ENCODE results near the gene TFPT. TPM values are rescaled to one million over a fixed set of nuclear protein-coding genes. Genes with fewer than 3 reads are reported as not detected.

TFPT gene
- total and polyA plus RNA-seq, 2 of the 13 experiments (the other 11 are each of a cell fraction or from before 2014, with no cell fraction given) = 8.4 to 10.7 TPM

GRCh38 chr19:54102421-54103169 is 12.9 kb downstream of the TFPT start, which contains the start of gene NDUFA3 (continued):
- TF ChIP-seq, protein P1, sequence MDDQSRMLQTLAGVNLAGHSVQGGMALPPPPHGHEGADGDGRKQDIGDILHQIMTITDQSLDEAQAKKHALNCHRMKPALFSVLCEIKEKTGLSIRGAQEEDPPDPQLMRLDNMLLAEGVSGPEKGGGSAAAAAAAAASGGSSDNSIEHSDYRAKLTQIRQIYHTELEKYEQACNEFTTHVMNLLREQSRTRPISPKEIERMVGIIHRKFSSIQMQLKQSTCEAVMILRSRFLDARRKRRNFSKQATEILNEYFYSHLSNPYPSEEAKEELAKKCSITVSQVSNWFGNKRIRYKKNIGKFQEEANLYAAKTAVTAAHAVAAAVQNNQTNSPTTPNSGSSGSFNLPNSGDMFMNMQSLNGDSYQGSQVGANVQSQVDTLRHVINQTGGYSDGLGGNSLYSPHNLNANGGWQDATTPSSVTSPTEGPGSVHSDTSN (CRISPR knock-in tag; IDR thresholded peaks at IDR 0.05; ENCODE audit: borderline replicate concordance) = no peak
- no peak for TF ChIP-seq SIX1 (CRISPR knock-in tag; IDR thresholded peaks at IDR 0.05; ENCODE audit: borderline replicate concordance)
- TF ChIP-seq, protein P2, sequence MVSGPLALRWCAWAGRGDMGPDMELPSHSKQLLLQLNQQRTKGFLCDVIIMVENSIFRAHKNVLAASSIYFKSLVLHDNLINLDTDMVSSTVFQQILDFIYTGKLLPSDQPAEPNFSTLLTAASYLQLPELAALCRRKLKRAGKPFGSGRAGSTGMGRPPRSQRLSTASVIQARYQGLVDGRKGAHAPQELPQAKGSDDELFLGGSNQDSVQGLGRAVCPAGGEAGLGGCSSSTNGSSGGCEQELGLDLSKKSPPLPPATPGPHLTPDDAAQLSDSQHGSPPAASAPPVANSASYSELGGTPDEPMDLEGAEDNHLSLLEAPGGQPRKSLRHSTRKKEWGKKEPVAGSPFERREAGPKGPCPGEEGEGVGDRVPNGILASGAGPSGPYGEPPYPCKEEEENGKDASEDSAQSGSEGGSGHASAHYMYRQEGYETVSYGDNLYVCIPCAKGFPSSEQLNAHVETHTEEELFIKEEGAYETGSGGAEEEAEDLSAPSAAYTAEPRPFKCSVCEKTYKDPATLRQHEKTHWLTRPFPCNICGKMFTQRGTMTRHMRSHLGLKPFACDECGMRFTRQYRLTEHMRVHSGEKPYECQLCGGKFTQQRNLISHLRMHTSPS (CRISPR knock-in tag; IDR thresholded peaks at IDR 0.05; ENCODE audit: low read depth) = no peak
- TF ChIP-seq, protein P3, sequence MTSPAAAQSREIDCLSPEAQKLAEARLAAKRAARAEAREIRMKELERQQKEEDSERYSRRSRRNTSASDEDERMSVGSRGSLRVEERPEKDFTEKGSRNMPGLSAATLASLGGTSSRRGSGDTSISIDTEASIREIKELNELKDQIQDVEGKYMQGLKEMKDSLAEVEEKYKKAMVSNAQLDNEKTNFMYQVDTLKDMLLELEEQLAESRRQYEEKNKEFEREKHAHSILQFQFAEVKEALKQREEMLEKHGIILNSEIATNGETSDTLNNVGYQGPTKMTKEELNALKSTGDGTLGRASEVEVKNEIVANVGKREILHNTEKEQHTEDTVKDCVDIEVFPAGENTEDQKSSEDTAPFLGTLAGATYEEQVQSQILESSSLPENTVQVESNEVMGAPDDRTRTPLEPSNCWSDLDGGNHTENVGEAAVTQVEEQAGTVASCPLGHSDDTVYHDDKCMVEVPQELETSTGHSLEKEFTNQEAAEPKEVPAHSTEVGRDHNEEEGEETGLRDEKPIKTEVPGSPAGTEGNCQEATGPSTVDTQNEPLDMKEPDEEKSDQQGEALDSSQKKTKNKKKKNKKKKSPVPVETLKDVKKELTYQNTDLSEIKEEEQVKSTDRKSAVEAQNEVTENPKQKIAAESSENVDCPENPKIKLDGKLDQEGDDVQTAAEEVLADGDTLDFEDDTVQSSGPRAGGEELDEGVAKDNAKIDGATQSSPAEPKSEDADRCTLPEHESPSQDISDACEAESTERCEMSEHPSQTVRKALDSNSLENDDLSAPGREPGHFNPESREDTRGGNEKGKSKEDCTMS (CRISPR knock-in tag; conservative IDR thresholded peaks at IDR 0.05) = no peak
- no peak for TF ChIP-seq RORA (CRISPR knock-in tag; IDR thresholded peaks at IDR 0.05)
- peak; percentile 42 for TF ChIP-seq ZNF781 (CRISPR knock-in tag; IDR thresholded peaks at IDR 0.05; ENCODE audit: borderline replicate concordance, not compliant biosample characterization)
- no peak for TF ChIP-seq ZNF816 (CRISPR knock-in tag; IDR thresholded peaks at IDR 0.05; ENCODE audit: borderline replicate concordance)
